RPMI7951 (cell line): ENCODE results near the gene BAG1. TPM values are rescaled to one million over a fixed set of nuclear protein-coding genes. Genes with fewer than 3 reads are reported as not detected.

ENCODE experiments used
- DNase-seq: peaks from one replicate; pipeline ENCODE4 v3.0.0-alpha.2; 2012; ENCODE audit warnings: low read depth
- total RNA-seq: library from RNA; depleted of rRNA; stranded (reverse); fragments of >200 nt; shearing (Covaris generic); gene quantifications from 2 replicates; pipeline ENCODE4 v1.2.3, GENCODE V29; 2014

Gene BAG1
- total RNA-seq, 1 experiment from 2014 or later: 19.9 TPM

DNA sequence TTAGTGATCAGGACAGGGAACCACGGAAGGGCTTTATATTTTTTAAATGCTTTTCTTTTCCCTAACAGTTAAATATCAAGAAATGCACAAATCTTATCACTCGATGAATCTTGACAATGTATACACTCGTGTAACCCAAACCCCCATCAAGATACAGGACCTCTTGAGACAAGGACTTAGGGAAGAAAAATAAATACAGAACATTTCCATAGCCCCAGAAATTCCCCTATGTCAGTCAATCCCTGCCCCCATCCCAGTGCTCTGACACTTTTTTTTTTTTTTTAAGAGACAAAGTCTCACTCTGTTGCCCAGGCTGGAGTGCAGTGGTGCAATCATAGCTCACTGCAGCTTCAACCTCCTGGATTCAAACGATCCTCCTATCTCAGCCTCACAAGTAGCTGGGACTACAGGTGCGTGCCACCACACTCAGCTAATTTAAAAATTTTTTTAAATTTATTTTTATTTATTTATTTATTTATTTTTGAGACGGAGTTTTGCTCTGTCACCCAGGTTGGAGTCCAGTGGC, 21.8 kb downstream of the BAG1 start:
- no peak for DNase-seq

DNA sequence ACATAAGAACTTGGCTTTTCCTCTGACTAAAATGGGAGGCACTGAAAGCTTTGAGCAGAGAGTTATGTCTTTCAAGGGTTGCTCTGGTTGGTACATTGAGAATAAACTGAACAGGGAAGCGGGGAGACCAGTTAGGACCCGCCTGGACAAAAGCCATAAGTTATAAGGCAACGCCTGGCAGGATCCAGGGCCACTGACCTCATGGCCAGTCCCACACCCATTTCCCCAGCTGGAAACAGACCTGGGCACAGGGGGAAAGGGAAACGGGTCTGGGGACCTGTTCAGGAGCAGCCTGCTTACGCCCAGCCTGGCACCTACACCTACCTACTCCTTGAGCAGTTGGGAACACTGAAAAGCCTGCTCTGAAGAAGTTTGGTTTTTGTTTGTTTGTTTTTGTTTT, 23.2 kb downstream of the BAG1 start:
- no peak for DNase-seq

DNA sequence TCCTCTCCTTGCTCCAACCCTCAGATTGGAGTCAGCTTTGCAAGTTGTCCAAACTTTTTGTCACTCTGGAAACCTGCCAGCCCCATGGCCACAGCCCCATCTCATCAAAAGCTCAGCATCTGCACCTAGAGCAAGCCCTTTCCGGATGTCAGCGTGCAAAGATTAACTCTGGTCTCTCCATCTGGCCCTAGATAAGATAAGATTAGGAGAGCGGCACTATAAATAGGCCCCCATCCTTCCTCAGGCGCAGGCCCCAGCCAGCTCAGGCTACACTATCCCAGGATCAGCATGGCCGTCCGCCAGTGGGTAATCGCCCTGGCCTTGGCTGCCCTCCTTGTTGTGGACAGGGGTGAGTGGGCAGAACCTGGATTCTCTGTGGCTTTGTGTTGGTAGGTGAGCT, 24.6 kb downstream of the BAG1 start, which contains the start of gene SPINK4:
Gene SPINK4, plus strand, starts transcription at position 247 of the 400 bp plus-strand sequence. Its CDS starts 42 bp downstream, at position 289.
- DNase-seq: peak; percentile 70

DNA sequence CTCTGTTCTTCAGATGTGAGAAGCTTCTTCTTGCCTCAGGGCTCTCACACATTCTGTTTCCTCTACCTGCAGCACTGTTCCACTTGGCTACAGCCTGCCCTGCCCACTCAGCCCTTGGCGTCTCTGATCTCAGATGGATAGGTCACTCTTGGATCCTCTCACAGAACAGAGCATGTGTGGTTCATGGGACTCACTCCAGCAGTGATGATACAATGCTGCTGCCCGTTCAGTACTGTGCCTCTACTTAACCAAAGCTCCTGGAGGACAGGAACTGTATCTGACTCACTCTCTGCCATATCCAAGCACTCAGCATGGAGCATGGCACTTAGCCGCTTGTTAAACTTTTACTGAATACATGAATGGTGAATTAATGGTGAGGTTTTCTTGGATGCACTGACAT, 27.9 kb downstream of the BAG1 start:
- no peak for DNase-seq

DNA sequence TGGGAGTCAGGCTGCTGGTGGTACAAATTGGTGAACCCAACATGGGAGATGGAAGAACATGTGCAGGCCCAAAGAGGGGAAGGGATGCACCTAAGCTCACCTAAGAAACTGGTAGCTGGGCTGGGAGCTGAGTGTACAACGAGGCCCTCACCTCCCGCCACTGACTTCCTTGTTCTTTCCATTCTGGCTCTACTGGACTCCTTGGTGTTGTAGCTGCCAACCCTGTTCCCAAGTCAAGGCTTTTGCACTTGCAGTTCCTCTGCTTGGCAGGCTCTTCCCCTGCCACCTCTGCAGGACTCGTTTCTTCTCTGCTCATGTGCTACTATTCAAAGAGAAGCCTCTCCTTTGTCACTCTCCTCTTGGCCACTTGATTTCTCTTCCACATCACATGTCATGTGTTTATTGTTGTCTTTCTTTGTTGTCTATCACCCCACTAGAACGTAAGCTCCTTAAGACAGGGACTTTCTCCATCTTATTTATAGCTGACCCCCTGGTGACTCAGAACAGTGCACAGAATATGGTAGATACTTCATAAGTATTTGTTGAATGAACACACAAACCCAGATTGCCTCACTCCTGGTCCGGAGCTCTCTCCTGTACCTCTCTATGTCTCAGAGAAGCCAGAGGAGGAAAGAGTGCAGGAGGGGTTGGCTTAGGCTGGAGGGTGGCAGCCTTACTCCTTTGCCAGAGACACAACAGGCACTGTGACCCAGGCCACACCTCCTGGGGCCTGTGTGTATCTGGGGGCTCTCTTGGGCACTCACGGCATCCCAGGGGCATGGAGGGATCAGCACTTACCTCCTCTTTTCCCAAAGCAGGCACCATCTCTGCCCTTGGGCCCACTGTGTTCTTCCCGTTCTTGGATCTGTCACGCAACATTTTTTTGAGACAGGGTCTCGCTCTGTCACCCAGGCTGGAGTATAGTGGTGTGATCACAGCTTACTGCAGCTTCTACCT, 29.7 kb downstream of the BAG1 start:
- no peak for DNase-seq

DNA sequence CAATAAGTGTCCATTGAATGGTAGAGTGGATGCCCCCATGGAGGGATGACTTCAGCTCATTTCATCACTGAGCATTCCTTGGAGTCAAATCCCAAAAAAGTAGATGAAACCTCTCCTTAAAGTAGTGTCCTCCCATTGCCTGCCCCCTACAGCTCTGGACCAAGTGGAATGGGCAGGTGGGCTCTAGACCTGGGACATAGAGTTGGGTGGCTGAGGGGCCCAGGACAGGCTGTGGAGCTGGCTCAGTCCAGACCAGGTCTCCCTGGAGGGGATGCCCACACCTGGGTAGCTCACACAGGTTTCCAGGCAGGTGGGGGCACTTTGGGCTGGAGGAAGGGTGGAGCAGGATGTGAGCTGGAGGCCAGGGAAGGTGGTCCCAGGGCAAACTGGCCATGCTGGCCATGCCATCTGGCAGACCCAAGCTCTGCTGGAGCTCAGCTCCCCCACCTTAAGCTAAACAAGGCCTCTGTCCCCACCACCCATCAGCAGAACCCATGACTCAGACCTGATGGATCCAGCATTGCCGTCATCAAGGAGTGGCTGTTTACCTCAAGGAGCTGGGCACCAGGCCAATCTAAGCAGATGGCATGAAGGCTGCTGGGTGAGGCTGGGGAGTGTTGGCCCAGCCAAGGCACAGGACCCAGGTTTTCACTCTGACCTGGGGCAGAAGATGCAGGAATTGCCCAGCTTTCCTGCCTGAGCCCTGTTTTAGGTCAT, 30.7 kb downstream of the BAG1 start:
- DNase-seq: peak; percentile 89

DNA sequence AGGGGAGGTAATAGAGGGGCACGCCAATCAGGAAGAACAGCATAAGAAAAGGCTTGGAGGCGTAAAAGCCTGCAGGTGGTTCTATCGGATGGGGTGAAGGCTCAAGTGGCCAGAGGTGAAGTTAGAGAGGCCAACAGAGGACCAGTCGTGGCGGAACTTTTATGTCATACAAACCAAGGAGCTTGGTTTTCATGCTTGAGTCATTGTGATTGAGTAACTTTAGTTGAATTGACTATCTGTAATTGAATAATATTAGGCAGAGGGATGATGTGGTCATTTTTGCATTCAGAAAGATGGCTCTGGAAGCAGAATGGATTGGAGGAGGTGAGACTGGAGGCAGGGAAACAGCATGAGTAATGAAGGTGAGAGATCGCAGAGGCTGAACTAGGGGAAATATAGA, 31.7 kb downstream of the BAG1 start:
- DNase-seq: no peak

DNA sequence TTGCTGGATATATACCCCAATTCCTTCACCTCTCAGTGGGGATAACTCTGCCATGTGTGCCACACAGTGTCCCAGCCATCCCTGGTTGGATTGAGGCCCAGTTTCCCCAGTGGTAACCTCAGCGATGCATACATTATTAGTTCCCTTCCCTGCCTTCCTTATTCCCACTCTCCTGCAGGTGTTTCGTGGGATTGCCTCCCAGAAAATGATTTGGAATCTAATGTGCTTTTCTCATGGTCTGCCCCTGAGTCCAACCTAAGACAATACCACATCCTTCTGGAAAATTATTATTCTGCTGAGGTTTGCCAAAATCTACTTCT, 32.9 kb downstream of the BAG1 start:
- DNase-seq: no peak

DNA sequence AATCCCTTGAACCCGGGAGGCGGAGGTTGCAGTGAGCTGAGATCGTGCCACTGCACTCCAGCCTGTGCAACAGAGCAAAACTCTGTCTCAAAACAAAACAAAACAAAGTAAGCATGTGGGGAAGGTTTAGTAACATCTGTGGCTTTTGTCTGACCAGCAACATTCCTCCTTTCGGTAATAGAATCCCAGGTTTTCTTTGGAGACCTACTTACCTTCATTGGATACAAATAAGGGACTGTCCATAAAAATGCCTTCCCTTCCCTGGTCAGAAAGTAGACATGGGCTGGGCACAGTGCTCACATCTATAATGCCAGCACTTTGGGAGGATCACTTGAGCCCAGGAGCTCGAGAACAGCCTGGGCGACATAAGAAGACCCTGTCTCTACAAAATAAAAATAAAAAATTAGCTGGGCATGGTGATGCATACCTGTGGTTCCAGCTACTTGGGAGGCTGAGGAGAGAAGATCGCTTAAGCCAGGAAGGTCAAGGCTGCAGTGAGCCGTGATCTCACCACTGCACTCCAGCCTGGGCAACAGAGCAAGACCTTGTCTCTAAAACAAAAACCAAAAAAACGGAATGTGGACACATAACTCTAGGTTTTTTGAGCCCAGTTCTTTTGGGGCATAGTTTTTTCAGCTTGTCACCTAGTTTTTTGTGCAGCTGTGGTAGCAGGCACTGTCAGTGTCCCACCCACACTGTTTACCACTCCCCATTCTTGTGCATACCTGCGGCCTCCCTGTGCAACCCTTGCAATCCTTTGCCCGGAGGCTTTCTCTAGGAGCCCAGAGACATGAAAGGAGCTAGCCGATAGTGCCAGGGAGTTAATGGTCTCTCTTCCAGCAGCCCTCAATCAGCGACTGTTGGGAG, 33.5 kb downstream of the BAG1 start:
- DNase-seq: no peak

DNA sequence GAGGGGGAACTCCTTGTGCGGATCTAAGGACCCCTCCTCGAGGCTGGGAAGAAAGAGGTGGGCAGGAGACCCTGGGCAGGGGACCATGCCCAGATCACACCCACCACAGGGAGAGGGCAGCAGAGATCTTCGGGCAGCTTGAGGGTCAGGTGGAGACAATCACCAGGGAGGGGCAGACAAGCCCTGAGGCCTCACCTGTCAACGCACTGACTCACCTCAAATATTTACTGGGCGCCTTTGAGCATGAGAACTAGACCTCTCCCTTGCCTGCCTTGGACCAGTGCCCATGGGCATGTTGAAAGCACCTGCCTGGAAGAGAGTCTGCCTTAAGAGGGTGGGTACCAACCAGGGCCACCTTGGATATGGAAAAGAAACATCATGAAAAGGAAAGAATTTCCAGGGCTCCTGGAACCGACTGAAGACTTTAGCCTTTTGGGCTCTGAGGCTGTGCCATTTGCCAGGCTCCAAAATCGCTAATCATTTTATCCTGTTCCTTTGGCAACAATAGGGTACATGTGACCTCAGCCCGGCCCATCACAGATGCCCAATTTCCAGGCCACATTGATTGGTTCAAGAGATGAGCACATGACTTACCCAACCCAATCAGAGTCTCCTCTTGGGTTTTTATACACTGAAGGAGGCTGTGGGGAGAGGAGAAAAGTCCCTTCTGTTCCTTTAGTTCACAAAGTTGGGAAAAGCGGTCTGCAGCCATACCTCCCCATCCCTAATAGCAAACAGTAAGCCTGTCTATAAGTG, 35.0 kb downstream of the BAG1 start:
- no peak for DNase-seq

DNA sequence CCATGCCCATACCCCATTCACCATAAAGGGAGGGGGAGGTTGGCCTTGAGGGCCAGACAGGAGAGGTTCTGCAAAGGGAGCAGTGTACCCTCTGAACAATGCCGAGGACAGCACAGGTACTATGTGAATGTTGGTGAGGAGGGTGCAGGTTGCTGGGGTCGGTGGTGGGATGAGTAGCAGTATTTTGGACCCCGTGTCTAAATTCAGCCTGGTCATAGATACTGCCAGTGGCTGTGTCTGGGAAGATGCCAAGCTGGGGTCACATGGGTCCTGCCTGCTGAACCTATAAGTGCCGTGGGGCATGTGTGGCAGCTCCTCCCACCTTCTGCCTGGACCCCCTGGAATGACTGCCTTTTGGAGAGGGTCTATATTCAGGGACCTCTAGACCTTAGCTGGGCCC, 35.9 kb downstream of the BAG1 start:
- no peak for DNase-seq

DNA sequence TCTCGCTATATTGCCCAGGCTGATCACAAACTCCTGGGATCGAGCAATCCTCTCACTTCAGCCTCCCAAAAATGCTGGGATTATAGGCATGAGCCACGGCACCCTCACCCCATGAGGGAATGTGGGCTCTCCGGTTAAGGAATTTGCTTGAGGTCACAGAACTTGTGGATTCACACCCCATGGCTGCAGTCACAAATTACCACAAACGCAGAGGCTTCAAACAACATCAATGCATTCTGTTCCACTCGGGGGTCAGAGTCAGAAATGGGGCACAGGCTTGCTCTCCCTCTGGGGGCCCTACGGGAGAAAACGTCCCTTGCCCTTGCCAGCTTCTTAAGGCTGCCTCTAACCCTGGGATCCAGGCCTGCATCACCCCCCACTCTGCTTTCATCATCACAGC, 36.8 kb downstream of the BAG1 start:
- DNase-seq: no peak

DNA sequence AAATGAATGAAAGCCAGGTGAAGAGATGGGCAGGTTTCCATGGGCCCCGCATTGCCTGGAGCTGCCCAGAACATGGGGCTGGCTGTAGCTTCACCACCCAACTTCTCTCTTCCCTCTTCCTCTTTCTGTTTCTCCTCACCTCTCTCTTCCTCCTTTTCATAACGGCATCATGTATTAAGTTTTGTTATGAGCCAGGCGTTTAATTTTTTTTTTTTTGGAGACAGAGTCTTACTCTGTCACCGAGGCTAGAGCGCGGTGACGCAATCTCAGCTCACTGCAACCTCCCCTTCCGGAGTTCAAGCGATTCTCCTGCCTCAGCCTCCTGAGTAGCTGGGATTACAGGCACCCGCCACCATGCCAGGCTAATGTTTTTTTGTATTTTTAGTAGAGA, 37.5 kb downstream of the BAG1 start:
- no peak for DNase-seq

DNA sequence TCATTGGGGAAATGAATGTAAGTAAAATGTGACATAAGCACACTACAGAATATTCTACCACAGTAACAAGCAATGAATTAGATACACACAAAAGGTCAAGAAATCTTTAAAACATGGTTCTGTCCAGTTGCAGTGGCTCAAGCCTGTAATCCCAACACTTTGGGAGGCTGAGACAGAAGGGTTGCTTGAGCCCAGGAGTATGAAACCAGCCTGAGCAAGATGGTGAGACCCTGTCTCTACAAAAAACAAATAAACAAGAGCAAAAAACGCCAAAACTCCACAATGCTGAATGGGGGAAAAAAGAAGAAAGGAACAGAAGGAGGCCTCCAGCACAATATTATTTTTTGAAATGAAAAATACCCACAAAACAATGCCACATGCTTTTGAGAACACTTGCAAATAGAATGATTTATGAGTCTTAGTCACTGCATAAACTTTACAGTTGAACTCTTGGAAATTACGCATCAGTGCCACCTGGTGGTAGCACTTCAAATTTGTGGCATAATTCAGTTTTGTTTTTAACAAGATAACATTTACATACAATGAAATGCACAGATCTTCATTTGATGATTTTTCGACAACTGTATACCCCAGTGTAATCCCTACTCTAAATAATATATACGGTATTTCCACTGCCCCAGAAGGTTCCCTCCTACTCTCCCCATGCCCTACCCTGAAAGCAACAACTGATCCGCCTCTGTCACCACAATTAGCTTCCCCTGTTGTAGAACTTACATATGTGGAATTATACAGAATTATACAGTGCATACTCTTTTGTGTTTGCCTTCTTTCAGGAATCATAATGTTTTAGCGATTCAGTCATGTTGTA, 39.0 kb downstream of the BAG1 start:
- DNase-seq: peak; percentile 68

DNA sequence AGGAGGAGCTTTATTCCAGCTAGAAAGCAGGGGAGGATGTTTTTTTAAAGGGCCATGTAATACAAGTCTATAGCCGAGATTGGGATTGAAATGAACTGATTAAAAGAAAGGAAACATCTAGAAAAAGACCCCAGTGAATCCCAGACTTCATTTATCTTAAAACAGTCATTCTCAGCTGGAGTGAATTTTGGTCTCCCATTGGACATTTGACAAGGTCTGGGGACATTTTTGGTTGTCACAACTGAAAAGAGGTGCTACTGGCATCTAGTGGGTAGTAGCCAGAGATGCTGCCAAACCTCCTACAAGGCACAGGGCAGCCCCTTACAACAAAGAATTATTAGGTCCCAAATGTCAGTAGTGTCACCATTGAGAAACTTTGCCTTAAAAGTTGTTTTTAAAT, 40.8 kb downstream of the BAG1 start:
- DNase-seq: peak; percentile 34

DNA sequence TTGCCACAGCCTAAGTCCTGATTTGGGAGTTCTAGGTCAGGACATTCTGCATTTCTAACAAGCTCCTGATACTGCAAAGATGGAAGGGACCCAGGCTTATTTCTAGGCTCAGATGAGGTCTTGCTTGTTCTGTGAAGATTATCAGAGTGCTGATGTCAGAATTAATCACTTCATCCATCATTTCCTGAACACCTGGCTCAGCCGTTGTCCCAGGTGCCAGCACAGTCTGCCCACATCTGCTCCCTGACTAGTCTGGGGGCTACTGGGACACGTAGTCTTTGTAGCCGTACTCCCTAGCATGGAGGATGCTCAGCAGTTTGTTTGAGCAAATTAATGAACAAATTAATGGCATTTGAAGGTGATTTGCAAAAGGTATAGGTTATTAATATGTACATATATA, 42.5 kb downstream of the BAG1 start:
- no peak for DNase-seq

DNA sequence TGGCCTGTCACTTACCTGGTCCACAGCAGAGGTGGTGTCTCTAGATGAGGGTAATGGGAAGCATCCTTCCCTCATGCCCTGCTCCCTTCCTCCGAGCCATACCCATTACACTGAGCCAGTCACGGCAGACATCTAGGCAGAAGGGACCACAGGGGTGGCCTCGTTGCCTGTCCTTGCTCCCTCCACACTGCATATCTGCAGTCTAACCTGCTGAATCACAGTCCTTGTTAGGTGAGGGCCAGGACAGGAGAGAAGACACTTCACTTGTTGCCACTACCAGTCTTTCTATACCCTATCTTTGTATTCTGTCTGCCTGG, 43.0 kb downstream of the BAG1 start:
- DNase-seq: no peak

DNA sequence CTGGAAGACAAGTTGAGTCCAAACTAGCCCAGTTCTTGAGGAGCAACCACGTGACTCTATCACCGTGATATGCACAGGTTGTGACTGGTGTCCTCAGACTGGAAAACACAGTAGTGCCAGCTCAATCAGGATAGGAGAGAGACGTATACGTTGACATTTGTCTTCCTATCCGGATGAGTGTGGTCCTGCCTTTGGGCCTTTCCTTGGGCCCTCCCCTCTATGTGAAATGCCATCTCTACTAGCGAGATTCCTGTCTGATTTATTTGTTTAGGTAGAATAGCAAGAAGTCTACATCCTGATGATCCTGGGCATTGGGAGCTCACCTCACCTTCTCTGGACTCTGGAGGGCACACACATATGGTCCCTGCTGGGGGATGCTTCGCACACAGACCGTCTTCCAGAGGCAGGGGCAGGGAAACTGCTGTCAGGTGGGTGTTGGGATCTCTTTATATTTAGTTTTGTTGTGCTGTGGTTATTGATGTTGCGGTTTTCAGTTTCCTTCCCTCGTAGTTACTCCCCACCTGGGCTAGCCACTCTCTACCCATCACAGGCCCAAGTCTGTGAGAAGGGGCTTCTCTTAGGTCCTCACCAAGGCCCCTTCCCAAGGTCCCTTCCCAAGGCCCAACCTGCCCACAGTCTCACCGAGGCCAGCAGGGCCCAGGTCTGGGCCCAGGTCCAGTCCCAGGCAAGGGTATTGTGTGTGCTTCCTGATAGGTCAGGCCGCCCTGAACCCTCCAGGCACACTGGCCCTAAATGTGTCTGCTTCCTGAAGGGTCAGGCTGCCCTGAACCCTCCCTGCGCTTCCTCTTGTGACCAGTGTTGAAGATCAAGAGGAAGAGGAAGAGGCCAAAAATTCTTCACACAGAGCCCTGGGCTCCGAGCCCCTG, 43.6 kb downstream of the BAG1 start:
- DNase-seq: no peak

DNA sequence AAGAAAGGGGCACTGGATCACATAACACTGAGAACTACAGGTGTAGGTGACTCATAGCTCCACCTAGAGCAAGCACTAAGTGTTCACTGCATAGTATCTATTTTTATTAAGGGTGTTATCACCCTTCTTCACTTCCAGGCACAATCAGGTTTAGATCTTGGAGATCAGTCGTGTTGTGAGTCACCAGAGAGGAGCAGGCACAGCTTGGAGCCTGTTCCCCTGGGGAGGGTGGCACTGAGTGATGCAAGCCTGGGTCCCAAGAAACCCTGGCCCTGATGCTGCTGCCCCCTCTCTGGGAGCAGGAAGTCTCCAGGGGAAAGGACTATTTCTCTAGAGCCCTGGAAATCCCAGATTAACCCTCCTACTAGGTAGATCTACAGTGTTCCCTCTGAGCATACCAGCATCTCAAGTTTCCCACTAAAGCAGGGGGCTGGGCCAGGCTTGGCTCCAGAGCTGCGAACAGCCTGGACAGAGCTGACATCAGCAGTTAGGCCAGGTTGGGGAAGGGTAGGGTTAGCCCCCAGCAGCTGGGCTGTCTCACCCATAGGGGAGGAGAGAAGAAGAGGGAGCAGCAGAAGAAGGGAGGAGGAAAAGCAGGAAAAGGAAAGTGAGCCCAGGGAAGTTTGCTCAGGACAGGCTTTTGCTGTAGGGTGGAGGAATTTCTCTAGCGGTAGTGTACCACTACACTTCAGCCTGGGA, 52.7 kb downstream of the BAG1 start:
- DNase-seq: no peak
